NB4 (cell line): Measurements from ENCODE around the gene CHST9.

ENCODE experiments used
- CTCF ChIP-seq: IDR thresholded peaks from one replicate; pipeline ENCODE4 v1.5.1; 2012; ENCODE audit warnings: low read depth, low read length
- MYC ChIP-seq: IDR thresholded peaks from 2 replicates; pipeline ENCODE4 v1.6.1; 2011; ENCODE audit warnings: low read depth, low read length
- POLR2A ChIP-seq: IDR thresholded peaks from 2 replicates; pipeline ENCODE4 v1.6.1; 2011; ENCODE audit warnings: mild to moderate bottlenecking; ENCODE audit not compliant: insufficient read length; ENCODE audit errors: extremely low read depth
- TF ChIP-seq, protein P1 (sequence below): IDR thresholded peaks from 2 replicates; pipeline ENCODE4 v1.6.1; 2011; ENCODE audit warnings: low read depth, low read length

DNA sequence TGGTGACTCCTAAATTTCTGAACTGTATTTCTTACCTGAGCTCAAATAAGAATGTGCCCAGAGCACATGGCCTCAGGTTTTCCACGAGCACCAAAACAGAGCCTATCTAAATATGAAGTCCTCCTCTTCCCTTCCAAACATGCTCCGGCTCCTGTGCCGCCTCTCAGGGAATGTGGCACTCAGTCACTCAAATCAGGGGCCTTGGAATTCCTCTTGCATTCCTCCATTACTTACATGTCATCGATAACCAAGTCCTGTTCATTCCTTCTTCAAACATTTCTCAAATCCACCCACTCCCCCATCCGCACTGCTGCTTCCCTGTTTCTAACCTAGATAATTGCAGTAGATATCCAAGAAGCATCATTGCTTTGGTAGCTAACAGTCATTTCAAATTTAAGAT lies 151.4 kb downstream of the CHST9 start:
- no peak for TF ChIP-seq CTCF
- TF ChIP-seq POLR2A: no peak
- TF ChIP-seq, protein P1, sequence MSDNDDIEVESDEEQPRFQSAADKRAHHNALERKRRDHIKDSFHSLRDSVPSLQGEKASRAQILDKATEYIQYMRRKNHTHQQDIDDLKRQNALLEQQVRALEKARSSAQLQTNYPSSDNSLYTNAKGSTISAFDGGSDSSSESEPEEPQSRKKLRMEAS: no peak
- TF ChIP-seq MYC: no peak
